ENCODE measurements around the gene ANKS1B. TPM values are rescaled to one million over a fixed set of nuclear protein-coding genes. Genes with fewer than 3 reads are reported as not detected.

ANKS1B gene
- total and polyA plus RNA-seq, 2 of the 4 experiments (the other 2 are of a cell fraction): 0.17 to 0.18 TPM

DNA sequence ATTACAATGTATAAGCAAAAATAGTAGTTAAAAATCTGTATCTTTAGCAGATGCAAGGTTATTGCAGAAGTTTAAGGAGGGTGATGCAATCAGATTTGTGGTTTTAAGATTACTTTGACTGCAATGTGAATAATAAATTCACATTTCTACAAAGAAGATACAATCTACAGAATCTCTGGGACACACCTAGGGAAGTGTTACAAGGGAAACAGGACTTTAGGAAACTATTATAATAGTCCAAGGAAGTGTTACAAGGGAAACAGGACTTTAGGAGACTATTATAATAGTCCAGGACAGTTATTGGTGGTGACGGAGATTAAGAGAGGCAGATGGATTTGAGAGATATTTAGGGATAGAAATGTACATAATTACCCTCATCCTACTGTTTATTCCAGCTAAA, 491.5 kb downstream of the ANKS1B start:
- Histone ChIP-seq H3K14ac (replicated peaks; ENCODE audit: low read depth, low read length) (no peak overlapping the region), H3K27ac (ENCODE audit: insufficient read depth, low read length) (no peak overlapping the region), H3K4me1 (ENCODE audit: control insufficient read depth, insufficient read depth, low read length) (no peaks in the 10 kb centered on the region), H2AK5ac (ENCODE audit: low read depth, low read length) (no peak overlapping the region), H2BK15ac (ENCODE audit: low read depth, low read length) (no peak overlapping the region), H3K9me3 (ENCODE audit: control insufficient read depth, insufficient read depth, low read length) (peaks cover under 1% of the 10 kb centered on the region), H3K9ac (ENCODE audit: low read depth, low read length) (no peak overlapping the region), H3K4me2 (ENCODE audit: low read depth, low read length) (no peak overlapping the region), H3K23ac (ENCODE audit: low read depth, low read length) (no peak overlapping the region), H3K9me1 (ENCODE audit: insufficient read depth, low read length) (no peaks in the 10 kb centered on the region), H4K20me1 (ENCODE audit: insufficient read depth, low read length) (no peaks in the 10 kb centered on the region), H4K91ac (ENCODE audit: insufficient read depth, low read depth, low read length) (no peak overlapping the region), H2AFZ (replicated peaks; ENCODE audit: low read length, poor library complexity) (no peak overlapping the region), H3K56ac (ENCODE audit: extremely low read depth, insufficient read depth, low read length) (no peak overlapping the region), H3K4ac (ENCODE audit: low read depth, low read length) (no peak overlapping the region), H3K36me3 (ENCODE audit: control insufficient read depth, insufficient read depth, low read length) (no peaks in the 10 kb centered on the region), H4K8ac (ENCODE audit: low read depth in 2 of 2, low read length in 2 of 2) (no peak overlapping the region), H4K5ac (ENCODE audit: low read depth, low read length) (no peak overlapping the region), H2BK5ac (ENCODE audit: low read depth, low read length, poor library complexity, severe bottlenecking) (no peak overlapping the region), H2BK20ac (ENCODE audit: low read depth, low read length) (no peak overlapping the region), H2AK9ac (replicated peaks; ENCODE audit: low read depth, low read length, poor library complexity) (no peak overlapping the region), H2BK120ac (ENCODE audit: low read depth, low read length) (no peak overlapping the region), H3K18ac (ENCODE audit: low read depth, low read length) (no peak overlapping the region), H3K4me3 (ENCODE audit: insufficient read depth, low read depth, low read length) (no peak overlapping the region), H3K27me3 (ENCODE audit: control insufficient read depth, insufficient read depth, low read length) (no peaks in the 10 kb centered on the region), H3K79me1 (ENCODE audit: low read depth in 1 of 2, low read length in 2 of 2) (no peaks in the 10 kb centered on the region)
- no peak for DNase-seq
- dilution Hi-C loops (cut with HindIII; ENCODE audit: low sequenced_read_pairs, unreplicated experiment) (no loop called here), intact Hi-C loops (cut with micrococcal nuclease) (no loop called here), in situ Hi-C loops (cut with MboI; ENCODE audit: low sequenced_read_pairs) (no loop called here)
- TF ChIP-seq, protein P1, sequence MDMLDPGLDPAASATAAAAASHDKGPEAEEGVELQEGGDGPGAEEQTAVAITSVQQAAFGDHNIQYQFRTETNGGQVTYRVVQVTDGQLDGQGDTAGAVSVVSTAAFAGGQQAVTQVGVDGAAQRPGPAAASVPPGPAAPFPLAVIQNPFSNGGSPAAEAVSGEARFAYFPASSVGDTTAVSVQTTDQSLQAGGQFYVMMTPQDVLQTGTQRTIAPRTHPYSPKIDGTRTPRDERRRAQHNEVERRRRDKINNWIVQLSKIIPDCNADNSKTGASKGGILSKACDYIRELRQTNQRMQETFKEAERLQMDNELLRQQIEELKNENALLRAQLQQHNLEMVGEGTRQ (IDR thresholded peaks at IDR 0.05; ENCODE audit: low read depth, low read length): no peak
- TF ChIP-seq CEBPB (IDR thresholded peaks at IDR 0.05; ENCODE audit: low read depth, low read length): peak; percentile 43; the same call in 1 of the 2 replicates
- no TSS peak for BruUV-seq (replicated peaks)
- ChIA-PET CTCF (no interaction called here), POLR2A (ENCODE audit: unreplicated experiment) (no interaction called here)
- ATAC-seq (ENCODE audit: low read depth): no peak
- WGBS, 2 experiments (ENCODE audit: extremely low coverage in 2 of 2, insufficient read length in 1 of 2): no CpG with 5 or more reads among the region's 1 CpG

All from IMR-90 (cell line).